Pancreas (tissue), 10 donors: ENCODE measurements around the gene MOK. TPM values are rescaled to one million over a fixed set of nuclear protein-coding genes. Genes with fewer than 3 reads are reported as not detected.

Experiments
- ATAC-seq, 4 donors: fragments of 200-7000 bp; cut with Tn5 transposase; one replicate each; pipeline versions ENCODE4 v1.8.0 to v1.9.1; 2020; ENCODE audit warnings: mild to moderate bottlenecking in 4 of 4, moderate library complexity in 4 of 4
- DNase-seq, 6 donors: peaks; one replicate each; pipeline ENCODE4 v3.0.0-alpha.2; 2020
- FAIRE-seq: peaks from 2 replicates; lab custom pipeline; 2012; peaks lifted over from hg19 to GRCh38; lab: Jason Lieb, UNC
- H3K27ac ChIP-seq, 4 donors: fragments of 200-600 bp; sonication (generic); 1 replicate in 3 of 4; 2 replicates in 1 of 4; pipeline versions ENCODE4 v1.5.0 to v1.8.0; 2020
- H3K27me3 ChIP-seq, 4 donors: fragments of 200-600 bp; one replicate each; pipeline ENCODE4 v1.8.0; 2021
- H3K36me3 ChIP-seq, 3 donors: fragments of 200-600 bp; sonication (generic) in 1 of 3; one replicate each; pipeline versions ENCODE4 v1.5.0 to v1.8.0; 2020 to 2021
- H3K4me1 ChIP-seq, 3 donors: fragments of 200-600 bp; one replicate each; pipeline ENCODE4 v1.8.0; 2021
- H3K4me3 ChIP-seq, 4 donors: fragments of 200-600 bp; sonication (generic) in 2 of 4; one replicate each; pipeline versions ENCODE4 v1.5.0 to v1.8.0; 2020 to 2021
- H3K9me3 ChIP-seq, 4 donors: fragments of 200-600 bp; one replicate each; pipeline ENCODE4 v1.8.0; 2021
- WGBS, 2 donors: extraction: QIAGEN DNeasy Blood & Tissue Kit; methylation state at CpG; one replicate each; pipeline ENCODE4 v1.1.7; 2013; 5-methylcytosine and 5-hydroxymethylcytosine counted together
- intact Hi-C, 3 donors: fragments of 100-400 bp; cut with DNase I; formaldehyde crosslinking; loops; one replicate each; pipeline versions ENCODE4 v1.11.1 to v1.14.2; 2022
- polyA plus RNA-seq, 2 donors: library from polyadenylated mRNA; stranded (reverse); fragments of 200-250 nt; gene quantifications; one replicate each; pipeline ENCODE4 v1.2.3, GENCODE V29; 2013
- total RNA-seq, 6 donors: library from RNA; stranded (reverse); fragmentation: NEBNext Ultra II Directional in 4 of 6; extraction: Animal tissue kit (Norgen Biotek cat#: 25700) in 4 of 6; gene quantifications; one replicate each; pipeline versions ENCODE4 v1.2.1 to v1.2.4, GENCODE V29; 2021 to 2023
- TF ChIP-seq, protein P1 (sequence below), 4 donors: fragments of 200-600 bp; sonication (generic) in 3 of 4; IDR thresholded peaks; one replicate each; pipeline versions ENCODE4 v1.5.0 to v1.8.0; 2021; ENCODE audit warnings: antibody characterized with exemption in 4 of 4
- donor health status: healthy with polysubstance abuse.
- donor health status: DM: no; HTN: no; CAD: no; lungs with moderate emphysema.
- donor health status: DM: no; HTN: no; CAD: no.
- donor health status: control.
- donor health status: control.
- donor health status: Bipolar disorder and iron deficiency.
- donor health status: DM: yes; HTN: yes; CAD: no.
- donor health status: DM: no; HTN: no; CAD: no.
- donor health status: DM: no; HTN: no; CAD: no.
- donor health status: DM: yes; HTN: yes; CAD: no.

Gene MOK
- total and polyA plus RNA-seq, 8 donors, result 7.7 to 35.9 (median 9.4) TPM

DNA sequence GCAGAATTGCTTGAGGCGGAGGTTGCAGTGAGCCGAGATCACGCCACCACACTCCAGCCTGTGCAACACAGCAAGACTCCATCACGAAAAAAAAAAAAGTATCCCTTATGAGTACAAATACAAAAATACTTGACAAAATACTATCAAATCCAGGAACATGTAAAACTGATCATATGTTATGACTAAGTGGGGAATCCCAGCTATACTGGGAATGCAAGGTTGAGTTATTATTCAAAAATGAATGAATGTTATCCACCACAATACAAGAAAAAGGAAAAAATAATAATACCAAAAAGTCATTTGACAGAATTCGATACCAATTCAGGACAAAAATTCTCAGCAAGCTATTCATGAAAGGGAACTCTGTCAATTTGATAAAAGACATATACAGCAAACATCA is 32.6 kb downstream of the MOK start:
- no peaks in the 10 kb centered on the region for H3K27me3 ChIP-seq
- no peaks in the 10 kb centered on the region for H3K9me3 ChIP-seq
- 93 to 95% methylated on average over 5 of the region's 5 CpGs for WGBS, 2 donors
- H3K4me1 ChIP-seq, result peaks cover 0 to 7% (median 6%) of the 10 kb centered on the region in 3 donors
- FAIRE-seq, result no peak
- no peaks in the 10 kb centered on the region for H3K36me3 ChIP-seq
- no peak for DNase-seq
- H3K27ac ChIP-seq, result no peak overlapping the region
- TF ChIP-seq, protein P1, sequence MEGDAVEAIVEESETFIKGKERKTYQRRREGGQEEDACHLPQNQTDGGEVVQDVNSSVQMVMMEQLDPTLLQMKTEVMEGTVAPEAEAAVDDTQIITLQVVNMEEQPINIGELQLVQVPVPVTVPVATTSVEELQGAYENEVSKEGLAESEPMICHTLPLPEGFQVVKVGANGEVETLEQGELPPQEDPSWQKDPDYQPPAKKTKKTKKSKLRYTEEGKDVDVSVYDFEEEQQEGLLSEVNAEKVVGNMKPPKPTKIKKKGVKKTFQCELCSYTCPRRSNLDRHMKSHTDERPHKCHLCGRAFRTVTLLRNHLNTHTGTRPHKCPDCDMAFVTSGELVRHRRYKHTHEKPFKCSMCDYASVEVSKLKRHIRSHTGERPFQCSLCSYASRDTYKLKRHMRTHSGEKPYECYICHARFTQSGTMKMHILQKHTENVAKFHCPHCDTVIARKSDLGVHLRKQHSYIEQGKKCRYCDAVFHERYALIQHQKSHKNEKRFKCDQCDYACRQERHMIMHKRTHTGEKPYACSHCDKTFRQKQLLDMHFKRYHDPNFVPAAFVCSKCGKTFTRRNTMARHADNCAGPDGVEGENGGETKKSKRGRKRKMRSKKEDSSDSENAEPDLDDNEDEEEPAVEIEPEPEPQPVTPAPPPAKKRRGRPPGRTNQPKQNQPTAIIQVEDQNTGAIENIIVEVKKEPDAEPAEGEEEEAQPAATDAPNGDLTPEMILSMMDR (IDR thresholded peaks at IDR 0.05), result no peak
- intact Hi-C loops, result no loop called here
- no peak for ATAC-seq
- no peak overlapping the region for H3K4me3 ChIP-seq

DNA sequence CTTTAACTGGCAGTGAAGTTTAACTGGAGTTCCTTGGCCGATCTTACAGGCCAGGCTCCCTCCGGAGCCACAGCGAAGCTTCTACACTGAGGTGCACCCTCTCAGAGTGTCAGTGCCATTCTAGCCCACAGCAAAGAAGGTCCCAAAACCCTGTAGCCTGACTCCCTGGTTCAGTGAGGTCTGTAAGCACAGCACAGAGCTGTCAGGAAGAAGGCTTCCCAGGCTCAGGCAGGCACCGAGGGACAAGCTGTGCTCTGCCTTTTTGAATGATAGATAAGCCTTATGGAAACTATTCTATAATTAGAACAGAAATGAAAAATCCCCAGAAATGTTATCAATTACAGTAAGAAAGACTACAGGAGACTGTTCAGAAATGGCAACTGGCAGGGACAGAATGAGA is 40.2 kb downstream of the MOK start:
- H3K27ac ChIP-seq, result peak overlapping the region in 2 of 4 donors; percentile 12 to 39
- H3K9me3 ChIP-seq, result no peaks in the 10 kb centered on the region
- H3K27me3 ChIP-seq, result no peaks in the 10 kb centered on the region
- no peak overlapping the region for H3K4me3 ChIP-seq
- FAIRE-seq, result no peak
- intact Hi-C loops, result no loop called here
- H3K4me1 ChIP-seq, result peaks cover 0 to 16% (median 14%) of the 10 kb centered on the region in 3 donors
- DNase-seq, result no peak
- TF ChIP-seq, protein P1 (IDR thresholded peaks at IDR 0.05), result no peak
- 25 to 32% methylated on average over 4 of the region's 4 CpGs for WGBS, 2 donors
- ATAC-seq, result peak; percentile 72 to 86 (median 79)
- no peaks in the 10 kb centered on the region for H3K36me3 ChIP-seq

DNA sequence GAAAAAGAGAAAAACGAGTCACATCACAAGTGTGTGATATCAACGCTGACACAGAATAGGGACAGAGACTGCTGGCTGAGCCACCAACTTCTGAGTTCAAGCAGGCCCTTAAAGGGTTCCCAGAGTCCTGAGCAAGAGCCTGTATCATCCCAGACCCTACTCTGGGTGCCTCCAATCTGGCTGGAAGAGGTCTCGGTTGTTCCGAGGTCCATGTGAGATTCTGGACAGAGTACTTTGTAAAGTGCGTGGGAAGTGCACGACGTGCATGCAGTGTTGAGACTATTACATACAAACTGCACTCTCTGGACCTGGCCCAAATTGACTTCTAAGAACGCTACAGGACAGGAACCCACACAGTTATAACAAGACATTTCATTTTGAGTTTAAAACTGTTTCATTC is 40.6 kb downstream of the MOK start:
- no peak overlapping the region for H3K4me3 ChIP-seq
- 33 to 38% methylated on average over 8 of the region's 8 CpGs for WGBS, 2 donors
- peaks cover 0 to 16% (median 14%) of the 10 kb centered on the region in 3 donors for H3K4me1 ChIP-seq
- H3K9me3 ChIP-seq, result no peaks in the 10 kb centered on the region
- no peaks in the 10 kb centered on the region for H3K27me3 ChIP-seq
- TF ChIP-seq, protein P1 (IDR thresholded peaks at IDR 0.05), result no peak
- intact Hi-C loops, result no loop called here
- FAIRE-seq, result no peak
- peak; percentile 60 to 70 (median 66) for ATAC-seq
- no peak for DNase-seq
- H3K36me3 ChIP-seq, result no peaks in the 10 kb centered on the region
- peak overlapping the region in 2 of 4 donors; percentile 12 to 39 for H3K27ac ChIP-seq

DNA sequence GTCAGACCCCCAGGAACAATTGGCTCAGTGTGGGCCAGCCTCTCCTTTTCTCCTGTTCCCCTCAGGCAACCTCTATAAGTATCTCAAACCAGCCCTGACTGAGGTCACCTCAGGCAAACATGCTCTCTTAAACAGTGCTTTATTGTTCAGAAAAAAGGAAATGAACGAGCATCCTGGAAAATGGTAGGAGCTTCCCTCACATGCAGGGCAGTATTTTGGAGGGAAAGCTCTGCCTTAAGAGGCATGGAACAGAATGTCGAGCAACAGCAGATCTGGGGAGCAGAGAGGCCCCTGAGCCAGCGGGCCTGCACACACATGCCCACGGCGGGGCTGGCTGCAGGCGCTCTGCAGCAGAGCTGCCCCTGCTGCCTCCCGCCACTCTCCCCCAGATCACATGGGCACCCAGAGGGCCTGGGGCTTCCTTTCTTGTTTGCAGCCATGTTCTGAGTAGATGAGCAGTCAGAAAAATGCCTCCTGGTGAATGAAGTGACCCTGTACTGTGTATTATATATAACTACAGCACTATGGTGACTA is 42.0 kb downstream of the MOK start:
- FAIRE-seq, result no peak
- Histone ChIP-seq H3K27me3 (no peaks in the 10 kb centered on the region), H3K36me3 (no peaks in the 10 kb centered on the region), H3K4me1 (peaks cover 0 to 14% (median 11%) of the 10 kb centered on the region in 3 donors), H3K4me3 (no peak overlapping the region), H3K9me3 (no peaks in the 10 kb centered on the region), H3K27ac (no peak overlapping the region)
- 74 to 80% methylated on average over 6 to 7 of the region's 7 CpGs for WGBS, 2 donors
- intact Hi-C loops, result no loop called here
- TF ChIP-seq, protein P1 (IDR thresholded peaks at IDR 0.05), result no peak
- peak in 2 of 4 donors; percentile 35 to 48 for ATAC-seq
- no peak for DNase-seq

DNA sequence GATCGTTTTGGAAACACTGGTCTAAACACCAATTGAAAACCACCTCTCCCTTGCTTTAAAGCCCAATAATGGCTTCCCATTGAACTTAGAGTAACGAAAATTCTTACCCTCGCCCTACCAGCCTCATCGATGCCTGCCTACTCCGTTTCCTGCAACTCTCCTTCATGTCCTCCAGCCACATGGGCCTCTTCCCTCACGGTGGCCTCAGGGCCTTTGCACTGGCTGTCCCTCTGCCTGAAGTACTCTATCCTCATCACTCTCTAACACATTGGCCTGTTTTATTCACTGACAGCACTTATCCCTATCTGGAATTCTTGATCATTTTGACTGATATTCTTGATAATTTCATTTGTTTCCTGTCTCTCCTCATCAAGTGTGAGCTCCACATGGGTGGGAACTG is 46.8 kb downstream of the MOK start:
- no peak for DNase-seq
- intact Hi-C loops, result no loop called here
- no peak for FAIRE-seq

More for the DNA sequence above, 46.8 kb downstream of the MOK start:
- Histone ChIP-seq H3K36me3 (no peaks in the 10 kb centered on the region), H3K27me3 (no peaks in the 10 kb centered on the region), H3K4me1 (peaks cover 0 to 6% (median 5%) of the 10 kb centered on the region in 3 donors), H3K4me3 (no peak overlapping the region), H3K27ac (no peak overlapping the region), H3K9me3 (no peaks in the 10 kb centered on the region)
- TF ChIP-seq, protein P1 (IDR thresholded peaks at IDR 0.05), result no peak
- no peak for ATAC-seq
- WGBS, 2 donors, result 93% methylated on average over 6 of the region's 6 CpGs
